ENCODE data around the gene SLC2A9.

The SLC2A9 gene

DNA sequence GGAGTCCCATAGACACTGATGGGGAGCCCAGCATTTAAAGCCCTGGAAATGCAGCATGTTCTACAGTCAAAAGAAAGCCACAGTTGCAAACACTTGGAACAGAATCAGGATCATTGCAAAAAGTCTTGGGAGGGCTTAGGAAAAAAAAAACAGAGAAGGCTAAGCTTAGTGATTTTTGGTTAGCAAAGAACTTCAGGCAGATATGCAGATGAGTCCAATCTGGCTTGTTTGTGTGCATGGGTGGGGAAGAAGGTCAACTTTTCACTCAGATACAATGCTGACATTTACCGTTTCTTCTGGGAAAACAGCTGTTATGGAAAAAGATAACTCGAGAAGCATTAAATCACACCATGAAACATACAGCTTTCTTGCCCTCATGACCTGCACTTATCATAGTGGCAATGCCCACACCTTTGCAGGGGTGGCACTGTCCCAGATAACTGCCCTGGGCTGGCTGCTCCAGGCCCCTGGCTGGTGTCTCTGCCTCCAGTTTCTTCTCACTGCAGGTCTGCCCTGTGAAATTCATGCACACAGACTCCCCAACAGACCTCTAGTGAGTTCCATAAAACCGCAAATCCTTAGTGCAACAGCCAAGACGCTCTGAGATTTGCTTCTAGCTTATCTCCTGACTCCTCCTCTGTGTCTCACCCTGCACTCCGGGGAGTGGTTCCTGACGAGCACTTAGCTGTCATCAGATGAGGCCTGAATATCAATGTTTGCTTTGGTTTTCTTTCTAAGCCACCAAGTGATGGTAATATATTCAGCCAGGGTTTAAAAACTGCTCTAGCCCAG lies 140.7 kb downstream of the SLC2A9 start:
- peak in 1 of 2 experiments; percentile 27 for DNase-seq

DNA sequence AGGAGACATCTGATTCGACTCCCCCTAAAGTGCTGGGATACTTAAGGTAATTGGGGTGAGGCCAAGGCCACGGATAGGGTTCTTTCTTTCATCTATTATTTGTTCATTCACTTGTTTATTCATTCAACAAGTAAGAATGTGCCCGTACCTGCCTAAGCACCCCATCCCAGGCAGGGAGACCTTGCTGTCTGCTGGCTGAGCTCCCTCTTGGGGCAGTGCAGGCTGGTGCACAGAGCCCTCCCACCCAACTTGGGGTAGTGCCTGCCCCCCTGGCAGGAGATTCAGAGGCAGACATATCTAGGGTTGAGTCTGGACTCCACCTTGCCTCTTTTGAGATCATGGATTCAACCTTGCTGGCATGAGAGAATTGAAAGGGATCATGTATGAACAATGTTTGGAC lies 144.2 kb downstream of the SLC2A9 start:
- no peak for DNase-seq

DNA sequence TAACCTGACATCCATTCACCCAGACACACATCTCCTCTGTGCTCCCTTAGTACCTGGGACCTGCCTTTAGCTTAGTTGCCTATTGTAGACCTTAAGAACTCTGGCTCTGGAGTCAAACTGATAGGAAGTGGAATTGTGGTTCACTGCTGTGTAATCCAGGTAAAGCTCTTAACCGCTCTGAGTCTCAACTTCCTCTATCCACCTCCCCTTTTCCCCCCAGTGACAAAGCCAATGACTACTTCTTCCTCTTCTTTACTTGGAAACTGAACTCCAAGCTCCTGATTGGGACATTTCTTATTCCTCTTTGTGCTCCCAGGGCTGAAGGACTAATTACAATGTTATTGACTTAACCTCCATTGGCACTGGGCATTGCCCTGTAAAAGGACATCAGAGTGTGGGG lies 145.8 kb downstream of the SLC2A9 start:
- no peak for DNase-seq

DNA sequence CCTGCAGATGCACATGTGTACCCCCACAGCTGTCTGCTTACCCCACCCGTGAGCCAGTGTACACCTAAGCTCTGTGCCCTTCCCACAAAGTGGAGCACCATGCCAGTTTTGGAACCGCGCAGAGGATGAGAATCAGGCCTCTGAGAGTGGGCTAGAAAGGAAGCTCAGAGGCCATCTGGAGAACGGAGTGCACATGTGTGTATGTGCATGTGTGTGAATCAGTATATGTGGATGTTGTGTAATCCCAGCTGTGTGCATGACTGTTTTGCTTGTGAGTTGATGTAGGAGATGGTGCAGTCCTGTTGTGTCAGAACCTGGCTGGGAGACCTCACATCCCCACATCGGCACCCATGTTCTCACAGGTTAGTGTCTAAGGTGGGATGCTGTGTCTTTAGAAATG lies 146.9 kb downstream of the SLC2A9 start:
- no peak for DNase-seq

DNA sequence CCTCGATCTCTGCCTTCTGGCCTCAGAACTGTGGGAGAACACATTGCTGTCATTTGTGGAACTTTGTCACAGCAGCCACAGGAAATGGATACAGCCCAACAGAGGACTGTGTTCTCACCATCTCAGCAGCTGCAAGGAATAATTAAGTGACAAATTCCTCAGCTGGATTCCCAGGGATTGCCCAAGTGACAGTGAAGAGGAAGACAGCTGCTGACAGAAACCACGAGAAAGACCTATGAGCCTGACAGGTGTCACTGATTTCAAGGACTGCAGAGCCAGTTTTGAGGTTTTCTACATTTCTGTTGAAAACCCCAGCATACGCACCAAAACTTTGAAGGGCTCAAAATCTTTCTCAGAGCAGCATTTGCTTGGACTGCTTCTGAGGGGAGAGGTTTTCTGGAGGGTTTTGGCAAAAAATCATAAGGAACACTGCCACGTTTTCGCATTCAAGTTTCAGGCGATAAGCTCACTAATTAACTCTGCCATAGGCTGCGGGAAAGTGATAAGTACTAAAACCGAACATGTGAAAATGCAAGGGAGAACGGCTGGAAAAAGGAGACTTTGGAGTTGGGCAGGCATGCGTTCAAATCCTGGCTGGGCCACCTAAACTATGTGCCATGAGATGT lies 151.0 kb downstream of the SLC2A9 start:
- no peak for DNase-seq

DNA sequence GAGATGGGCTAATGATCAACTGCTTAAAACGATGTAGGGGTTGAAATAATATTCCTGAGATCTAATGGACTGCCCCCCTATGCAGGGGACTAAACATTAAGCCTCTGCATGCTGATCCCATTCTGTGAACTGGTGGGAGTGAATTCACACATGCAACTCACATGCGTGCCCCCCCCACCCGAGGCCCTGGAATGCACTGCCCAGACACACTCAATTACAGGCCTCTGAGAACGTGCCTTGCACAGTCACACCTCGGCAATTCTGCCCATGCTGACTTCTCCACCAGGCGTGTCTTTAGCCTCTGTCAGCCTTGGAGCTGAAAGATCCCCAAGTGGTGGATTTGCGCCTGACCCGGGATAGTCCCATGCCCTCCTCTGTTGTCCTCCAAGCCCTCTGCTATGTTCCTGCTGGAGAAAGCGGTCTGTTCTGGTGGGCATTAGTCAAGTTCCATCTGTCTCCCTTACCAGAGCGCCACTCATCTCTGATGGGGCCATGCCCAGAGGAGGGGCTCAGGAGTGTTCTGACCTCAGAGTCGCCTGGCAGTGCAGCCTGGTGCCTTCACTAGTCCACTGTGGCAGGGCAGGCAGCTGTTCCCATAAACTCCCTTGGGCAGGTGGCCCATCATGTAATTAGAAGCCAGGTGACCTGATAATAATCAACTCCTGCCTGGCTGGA lies 153.4 kb downstream of the SLC2A9 start:
- DNase-seq = peak in 1 of 2 experiments; percentile 24

DNA sequence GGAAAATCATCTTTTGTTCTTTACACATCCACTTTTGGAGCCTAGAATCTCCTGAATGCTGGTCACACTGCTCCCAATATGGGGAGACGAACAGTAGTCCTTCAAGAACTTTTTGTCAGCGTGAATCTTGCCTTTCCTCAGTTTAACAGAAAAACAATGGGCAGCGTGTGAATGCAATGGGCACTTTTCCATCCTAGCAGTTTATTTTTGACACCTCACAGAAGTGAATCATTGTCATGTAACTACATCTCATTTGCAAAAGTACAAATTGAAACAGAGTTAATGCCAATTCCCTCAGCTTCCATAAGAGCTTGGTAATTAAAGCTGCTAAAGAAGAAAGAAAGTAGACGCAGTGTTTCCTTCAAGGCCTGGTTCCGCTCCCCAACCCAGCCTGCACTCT lies 154.4 kb downstream of the SLC2A9 start:
- DNase-seq = no peak

DNA sequence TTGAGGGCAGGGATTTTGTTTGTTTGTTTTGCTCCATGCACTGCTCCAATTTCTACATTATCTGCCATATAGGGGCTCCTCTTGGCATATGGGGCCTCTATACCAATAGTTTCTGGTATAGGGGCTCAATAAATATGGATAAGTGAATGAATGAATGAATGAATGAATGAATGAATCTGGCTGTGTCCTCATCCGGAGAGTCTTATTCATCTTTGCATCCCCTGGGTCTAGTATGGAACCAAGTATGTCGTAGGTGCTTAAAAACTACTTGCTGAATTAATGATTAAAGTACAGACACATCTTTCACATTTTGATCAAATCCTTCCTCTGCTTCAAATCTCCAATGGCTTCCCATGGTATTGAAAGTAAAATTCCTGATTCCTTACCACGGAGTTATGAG lies 159.7 kb downstream of the SLC2A9 start:
- no peak for DNase-seq

DNA sequence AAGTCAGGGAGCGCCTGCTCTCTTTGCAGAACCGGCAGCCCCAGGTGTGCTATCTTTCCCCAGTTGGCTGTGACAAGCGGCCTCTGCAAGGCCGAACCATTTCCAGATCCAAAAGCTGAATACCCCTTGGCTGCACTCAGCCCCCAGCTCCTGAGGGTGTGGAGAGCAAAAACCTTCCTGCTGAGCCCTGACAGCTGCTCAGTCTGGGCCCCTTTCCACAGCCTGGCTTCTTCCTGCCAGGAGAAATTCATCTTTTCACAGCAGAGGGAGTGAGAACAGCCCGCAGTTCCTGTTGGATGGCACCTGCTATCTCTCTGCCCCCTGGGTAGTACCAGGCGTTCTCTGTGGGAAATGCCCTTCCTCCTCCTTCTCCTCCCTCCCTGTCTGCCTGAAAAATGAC lies 161.5 kb downstream of the SLC2A9 start:
- DNase-seq = no peak

DNA sequence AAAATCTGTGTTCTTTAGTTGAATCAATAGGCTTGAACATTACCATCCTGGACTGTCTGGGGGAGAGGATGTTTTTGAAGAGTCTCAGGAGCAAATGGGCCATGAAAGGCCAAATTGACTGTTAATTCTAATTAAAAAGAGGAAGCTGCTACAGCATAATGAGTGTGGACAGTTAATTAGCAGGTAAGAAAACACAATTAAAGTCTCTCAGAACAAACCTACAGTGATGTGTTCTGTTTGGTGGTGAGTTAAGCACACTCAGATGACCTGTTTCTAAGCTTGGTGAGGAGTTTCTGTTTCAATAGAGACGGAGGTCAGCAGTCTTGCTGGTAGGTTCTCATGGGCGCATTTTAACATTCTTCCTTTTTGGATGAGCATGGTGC lies 171.8 kb downstream of the SLC2A9 start:
- DNase-seq = no peak

DNA sequence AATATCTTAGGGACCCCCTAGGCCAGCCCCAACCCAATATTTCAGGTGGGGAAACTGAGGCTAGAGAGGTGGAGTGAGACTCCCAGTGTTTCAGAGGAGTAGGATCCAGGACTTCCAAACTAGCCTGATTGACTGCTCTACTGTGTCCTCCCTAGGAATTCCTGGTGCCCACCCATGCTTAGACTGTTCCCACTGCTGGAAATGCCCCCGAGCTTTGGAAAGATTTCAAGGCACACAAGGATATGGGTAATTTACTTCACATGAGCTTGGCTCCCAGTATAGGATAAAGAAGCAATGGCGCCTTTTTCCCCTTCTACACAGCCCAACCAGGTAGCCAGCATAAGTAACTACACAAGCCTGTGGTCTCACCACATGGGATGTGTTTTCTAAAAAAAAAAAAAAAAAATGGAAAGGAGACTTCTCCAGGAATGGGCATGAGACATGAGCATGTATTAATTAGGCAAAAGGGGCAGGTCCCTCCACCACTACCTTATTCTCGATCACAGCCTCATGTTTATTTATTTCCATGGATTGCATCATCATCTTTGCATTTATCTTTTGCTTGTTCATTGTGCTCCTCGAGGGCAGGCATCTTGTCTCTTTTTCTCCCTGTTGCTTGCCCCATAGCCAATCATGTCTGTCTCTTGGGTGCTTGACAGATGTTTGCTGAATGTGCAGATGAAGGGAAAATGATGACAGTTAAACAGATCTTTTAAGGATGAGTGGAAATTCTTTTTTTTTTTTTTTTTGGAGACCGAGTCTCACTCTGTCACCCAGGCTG lies 173.1 kb downstream of the SLC2A9 start:
- DNase-seq = no peak

DNA sequence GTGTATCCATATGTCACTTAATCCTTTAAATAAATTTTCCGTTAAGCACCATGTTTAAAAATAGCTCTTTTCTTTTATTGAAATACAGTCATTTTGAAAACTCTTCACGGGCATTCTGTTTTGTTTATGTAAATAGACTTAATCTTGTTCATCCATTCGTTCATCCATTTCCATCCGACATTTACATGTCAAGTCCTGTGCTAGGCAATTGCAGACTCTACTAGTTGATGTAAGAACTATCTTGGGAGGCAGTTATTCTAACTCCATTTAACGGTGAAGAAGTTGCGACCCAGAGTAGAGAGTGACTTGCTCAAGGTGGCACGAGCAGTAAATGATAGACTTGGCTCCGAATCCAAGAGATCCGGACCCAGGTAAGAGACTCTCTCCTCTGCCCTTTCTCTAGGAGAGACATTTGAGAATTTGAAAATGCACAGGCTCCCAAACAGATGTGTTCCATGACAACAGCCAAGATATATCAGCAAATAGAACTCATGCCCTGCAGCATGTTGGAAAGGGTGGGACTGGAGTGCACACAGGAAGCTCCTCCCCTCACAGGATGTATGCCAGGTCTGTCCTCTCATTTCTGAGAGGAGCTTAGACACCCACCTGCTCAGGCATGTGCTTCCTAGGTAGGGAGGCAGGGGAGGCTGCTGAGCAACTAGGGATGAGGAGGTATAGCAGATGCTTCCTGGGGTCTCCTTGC lies 175.4 kb downstream of the SLC2A9 start:
- DNase-seq = no peak

DNA sequence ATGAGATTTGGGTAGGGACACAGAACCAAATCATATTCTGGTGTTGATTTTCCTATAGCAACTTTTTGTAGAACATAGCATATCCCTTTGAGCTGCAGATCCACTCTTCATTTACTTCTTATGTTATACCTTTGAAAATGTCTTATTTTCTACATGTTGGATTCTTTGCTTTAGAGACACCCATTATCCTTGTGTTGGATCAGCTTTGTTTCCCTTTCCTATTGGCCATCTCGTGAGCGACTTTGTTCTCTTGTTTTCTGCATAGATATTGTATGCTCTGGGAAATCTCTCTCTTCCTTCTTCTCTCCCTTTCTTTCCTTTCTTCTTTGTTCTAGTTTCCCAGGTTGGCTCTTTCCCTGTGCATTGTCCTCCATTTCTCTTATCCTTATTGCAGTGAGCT lies 180.2 kb downstream of the SLC2A9 start:
- DNase-seq = no peak

DNA sequence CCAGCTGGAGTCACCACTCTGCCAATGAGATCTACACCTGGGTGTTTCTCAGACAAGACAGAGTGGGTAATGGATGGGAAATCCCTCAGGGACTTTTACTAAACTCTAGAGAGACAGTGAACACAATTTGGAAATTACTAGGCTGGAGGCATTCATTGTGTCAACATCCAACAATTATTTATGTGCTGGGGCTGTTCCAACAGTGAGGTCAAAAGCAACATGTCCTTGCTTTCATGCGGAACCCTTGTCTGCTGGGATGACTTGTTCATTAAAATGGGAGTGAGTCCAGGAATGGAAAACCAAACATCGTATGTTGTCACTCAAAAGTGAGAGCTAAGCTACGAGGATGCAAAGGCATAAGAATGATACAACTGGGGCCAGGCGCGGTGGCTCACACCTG lies 185.9 kb downstream of the SLC2A9 start:
- no peak for DNase-seq

DNA sequence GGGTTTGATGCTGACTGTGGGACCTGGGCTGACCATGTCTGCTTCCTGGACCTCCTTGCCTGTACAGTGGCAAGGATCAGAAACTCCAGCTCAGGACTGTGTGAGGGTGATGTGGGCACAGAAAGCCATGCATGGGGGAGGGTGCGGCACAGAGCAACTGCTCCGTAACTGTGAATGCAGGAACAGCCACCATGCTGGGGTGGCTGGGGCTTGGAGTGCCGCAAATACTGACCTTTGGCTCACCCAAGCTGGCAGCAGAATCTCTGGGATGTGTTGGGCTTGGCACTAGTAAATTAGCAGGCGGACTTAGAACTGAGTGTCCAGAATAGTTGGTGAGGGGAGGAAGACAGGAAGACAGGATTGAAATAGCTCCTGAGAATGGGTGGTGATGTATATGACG lies 187.9 kb downstream of the SLC2A9 start:
- no peak for DNase-seq

DNA sequence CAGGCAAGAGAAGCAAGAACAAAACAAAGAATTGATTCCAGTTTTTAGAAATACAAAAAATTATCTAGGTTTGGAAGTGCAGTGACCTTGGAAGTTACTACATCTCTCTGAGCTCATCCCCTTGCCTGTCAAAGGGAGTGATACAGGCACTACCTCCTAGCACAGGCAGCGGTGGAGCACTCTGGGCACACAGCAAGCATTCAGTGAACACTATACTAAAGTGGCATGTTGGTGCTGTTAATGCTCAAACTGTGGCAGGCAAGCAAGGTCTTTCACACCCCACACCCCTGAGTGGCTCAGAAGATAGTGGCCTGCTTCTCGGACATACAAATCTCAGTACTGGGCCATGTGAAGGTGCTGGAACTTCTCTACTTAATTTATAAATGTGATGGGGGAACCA lies 188.7 kb downstream of the SLC2A9 start:
- no peak for DNase-seq

DNA sequence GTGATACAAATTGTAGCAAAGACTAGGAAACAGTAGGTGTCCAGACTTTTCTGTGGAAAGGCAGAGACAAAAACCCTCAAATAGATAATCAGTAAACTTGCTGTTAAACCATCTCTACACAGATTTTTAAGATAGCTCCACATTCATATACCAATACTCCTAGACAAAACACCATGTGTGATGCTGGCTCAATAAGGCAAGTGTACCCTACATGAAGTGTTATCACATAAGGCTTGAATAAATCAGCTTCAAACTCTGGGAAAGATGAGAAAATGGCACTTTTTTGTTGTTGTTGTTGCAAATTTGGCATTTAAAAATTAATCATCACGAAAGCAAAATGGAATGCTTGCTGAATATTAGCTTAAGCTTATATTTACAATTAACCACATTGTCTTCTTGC lies 194.7 kb downstream of the SLC2A9 start:
- DNase-seq = no peak

DNA sequence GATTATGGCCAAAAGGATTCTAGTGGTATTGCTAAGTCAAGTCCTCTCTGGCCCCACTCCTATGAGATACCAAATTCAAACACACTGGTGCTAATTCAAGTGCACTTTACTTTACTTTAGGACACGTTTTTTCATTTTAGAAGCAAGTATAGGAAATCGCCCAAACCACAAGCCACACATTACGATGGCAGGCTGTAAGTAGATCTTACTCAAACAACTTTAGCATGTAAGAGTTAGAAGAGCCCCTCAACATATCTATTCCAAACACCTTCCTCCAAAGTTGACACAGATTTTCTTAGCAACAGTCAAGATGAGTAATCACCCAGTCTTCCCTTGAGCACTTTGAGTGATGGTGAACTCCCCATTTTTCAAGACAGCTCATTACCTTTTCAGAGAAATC lies 196.2 kb downstream of the SLC2A9 start:
- DNase-seq = peak; percentile 31 to 37

DNA sequence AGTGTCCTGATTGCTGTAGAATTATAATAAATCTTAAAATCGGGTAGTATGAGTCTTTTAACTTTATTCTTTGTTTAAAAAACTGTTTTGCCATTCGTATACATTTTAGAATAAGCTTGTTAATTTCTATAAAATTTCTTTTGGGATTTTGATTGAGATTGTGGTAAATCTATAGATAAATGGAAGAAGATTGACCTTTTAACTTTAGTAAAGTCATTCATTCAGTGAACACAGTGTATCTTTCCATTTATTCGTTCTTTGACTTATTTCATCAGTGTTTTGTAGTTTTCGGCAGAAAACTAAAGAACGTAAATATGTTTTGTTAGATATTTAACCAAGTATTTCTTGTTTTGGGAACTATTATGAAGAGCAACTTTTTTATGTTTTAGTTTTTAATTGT lies 201.0 kb downstream of the SLC2A9 start:
- no peak for DNase-seq

DNA sequence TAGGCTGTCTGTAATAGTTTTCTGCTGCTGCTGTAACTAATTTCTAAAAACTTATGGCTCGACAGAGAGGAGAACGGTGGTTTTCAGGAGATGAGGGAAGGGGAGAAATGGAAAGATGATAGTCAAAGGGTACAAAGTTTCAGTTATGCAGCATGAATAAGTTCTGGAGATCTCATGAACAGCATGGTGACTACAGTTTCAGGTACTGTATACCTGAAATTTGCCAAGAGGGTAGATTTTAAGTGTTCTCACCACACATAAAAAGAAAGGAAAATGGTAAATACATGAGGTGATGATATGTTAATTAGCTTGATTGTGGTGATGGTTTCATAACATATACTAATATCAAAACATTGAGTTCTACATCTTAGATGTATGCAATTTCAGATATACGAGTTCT lies 205.0 kb downstream of the SLC2A9 start:
- DNase-seq = no peak

DNA sequence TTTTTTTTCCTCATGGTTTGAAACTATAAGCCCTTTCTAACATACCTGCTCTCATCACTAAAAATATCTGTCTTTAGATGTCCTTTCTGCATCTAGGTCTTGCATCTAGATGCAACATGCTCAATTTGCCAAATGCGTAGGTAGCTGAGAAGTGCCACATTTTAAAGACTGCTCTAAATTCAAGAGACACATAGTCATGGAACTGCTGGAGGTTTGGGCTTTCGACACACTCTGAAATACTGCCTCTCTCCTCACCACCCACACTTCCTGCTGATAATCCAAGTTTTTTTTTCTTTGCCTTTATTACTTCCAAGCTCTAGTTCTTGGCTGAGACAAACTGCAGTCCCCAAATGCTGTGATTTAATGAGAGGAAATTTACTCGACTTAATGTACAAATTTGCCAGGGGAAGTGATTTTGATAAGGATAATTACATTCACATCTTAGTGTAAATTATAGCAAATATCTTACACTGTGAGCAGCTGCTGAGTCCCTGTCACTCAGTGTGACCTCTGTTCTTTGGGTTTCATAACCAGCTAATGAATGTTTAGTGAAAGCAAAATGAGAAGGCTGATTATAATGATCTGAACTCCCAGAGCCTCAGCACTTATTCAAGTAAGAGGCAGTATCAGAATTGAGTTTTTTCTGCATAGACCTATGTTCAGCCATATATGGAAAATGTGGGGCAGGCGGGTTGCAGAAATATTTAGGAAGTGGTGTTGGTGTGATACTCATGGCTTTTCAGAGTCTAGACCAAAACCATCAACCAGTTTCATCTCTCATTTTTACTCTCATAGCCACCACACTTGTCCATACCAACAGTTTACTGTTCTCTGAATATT lies 208.6 kb downstream of the SLC2A9 start:
- no peak for DNase-seq

DNA sequence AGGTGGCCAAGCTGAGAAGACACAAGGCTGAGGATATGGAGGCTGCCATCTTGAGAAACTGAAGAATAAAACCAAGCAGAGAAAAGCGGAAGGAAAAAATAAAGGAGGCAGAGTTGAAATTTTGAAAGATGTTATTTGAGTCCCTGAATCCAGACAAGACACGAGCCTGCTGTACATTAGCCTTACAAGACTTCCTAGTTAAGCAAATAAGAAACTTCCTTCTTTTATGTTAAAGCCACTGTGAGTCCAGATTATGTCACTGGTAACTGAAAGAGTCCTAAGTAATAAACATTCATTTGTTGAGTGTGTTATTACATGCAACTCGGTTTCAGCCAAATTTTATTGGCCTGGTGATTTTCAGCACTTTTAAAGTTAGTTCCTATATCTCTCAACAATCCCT lies 209.5 kb downstream of the SLC2A9 start:
- no peak for DNase-seq
